ENCODE results near the gene GNA15.

GNA15 gene

DNA sequence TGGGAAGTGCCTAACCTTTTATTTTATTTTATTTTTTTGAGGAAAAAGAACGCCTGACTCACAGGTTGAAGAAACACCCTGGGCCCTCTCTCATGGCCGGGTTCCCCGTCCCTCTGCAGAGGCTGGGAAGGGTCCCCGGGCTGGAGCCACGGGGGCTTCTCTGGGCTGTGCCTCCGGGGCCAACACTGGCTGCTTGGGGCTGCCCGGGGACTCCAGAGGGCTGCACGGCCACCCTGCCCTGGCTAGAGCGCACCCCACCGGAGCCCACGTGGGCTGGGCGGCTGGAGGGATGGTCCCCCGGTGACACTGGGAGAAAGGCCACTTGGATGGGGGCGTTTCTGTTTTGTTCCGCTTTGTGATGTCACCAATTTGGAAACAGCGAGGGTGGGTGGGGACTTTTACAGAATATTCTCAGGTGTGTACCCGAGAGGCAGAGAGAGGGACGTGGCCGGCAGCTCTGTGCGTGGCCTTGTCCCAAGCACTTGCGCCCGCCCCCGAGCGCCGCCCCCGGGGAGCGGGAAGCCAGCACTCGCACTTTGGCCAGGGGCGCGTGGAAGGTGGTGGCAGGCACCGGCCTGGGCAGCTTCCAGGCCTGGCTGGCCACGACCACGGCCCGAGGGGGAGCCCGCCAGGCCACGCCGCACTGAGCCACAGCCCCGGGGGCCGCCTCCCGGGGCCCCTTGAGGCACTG, 13.9 kb upstream of the GNA15 start:
- no peak for DNase-seq

DNA sequence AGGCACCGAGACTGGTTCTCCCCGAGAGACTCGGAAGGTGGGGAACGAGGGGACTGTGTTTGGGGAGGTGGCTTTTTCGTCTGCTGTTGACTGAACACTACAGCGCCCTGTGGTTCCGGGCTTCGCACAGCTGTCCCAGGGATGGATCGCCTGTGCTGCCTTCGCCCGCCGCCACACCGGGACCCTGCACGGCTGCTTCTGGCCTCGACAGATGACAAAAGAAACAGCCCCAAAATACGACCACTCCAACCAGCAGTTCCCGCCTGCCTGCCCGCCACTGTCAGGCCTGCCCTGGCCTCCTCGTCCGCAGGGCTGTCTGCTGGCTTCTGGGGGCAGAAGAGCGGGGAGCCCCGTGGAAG, 13.3 kb upstream of the GNA15 start:
- no peak for DNase-seq

DNA sequence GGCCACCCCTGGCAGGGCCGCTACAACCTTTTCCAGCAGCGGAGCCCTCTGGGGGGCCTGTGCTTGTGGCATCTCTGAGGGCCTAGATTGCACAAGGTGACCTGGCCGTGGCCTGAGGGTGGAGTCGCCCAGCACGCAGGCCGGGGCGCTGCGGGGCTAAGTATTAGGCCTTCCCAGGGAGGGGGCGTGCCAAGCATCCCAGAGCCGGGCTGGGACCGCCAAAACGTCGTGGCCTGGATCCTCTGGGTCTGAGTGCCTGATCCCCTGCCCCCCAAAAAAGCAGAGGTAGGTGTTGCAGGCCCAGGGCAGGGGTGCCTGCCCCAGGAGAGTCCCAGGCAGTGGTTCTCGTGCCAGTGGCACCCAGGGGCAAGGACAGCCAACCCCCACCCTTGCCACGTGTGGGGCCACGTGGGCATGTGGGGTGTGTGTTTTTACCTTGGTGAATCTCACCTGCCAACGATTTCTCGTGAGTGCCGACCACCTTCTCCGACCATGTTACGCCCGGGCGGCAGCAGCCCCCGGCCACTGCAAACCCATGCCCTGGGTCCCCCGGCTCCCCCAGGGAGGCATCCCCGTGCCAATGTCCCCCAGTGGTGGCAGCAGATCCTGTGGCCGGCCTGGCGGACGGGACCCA, 12.6 kb upstream of the GNA15 start:
- DNase-seq: no peak

DNA sequence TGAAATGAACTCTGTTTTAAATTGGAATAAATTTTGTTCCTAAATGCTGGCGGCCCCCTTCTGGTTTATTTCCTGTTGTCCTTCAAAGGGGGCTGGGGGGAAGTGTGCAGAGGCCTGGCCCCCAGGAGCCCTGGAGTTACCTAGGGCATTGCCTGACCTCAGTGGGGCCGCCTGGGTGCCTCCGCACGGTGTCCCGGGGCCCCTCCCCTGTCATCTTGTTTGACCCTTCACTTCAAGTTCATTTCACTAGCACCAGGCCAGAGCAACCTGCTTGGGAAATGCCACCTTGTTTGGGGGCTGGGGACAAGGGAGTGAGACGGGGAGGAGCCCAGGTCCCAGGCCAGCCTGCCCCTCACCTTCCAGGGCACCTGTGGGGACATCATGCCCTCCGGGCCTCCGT, 11.9 kb upstream of the GNA15 start:
- no peak for DNase-seq

DNA sequence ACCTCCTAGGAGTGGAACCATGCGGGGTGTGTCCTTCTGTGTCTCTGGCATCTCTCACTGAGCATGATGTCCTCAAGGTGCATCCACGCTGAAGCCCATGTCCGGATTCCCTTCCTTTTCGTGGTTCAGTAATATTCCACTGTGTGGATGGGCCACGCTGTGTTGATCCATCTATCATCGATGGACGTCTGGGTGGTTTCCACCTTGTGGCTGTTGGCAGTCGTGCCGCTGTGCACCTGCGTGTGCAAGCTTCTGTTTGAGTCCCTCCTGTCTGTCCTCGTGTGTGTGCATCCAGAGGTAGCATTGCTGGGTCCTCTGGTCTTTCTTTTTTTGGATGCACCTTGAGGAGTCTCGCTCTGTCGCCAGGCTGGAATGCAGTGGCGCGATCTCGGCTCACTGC, 11.2 kb upstream of the GNA15 start:
- no peak for DNase-seq

DNA sequence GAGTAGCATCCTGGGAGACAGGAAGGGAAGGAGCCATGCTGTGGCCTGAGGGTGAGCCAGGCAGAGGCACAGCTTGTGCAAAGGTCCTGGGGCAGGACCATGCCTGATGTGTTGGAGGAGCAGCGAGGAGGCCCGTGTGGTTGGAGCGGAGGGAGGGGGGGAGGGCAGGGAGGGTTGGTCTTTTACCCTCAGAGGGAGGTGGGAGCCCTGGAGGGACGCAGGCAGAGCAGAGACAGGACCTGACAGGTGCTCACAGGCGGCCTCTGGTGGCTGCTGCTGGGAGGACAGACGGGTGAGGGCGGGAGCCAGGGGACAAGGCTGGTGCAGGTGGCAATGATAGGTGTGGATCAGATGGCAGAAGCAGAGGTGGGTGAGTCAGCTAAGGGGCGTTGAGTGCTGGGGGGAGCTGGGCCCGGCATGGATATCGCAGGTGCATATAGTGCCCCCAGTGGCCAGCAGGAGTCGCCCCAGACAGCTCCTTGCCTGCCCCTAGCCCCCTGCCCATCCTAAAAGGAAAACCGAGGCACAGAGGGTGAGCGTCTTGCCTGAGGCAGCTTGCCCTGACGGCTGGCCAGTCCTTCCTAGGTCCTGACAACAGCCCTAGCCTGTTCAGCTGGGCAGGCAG, 9.8 kb upstream of the GNA15 start:
- peak; percentile 85 for DNase-seq

DNA sequence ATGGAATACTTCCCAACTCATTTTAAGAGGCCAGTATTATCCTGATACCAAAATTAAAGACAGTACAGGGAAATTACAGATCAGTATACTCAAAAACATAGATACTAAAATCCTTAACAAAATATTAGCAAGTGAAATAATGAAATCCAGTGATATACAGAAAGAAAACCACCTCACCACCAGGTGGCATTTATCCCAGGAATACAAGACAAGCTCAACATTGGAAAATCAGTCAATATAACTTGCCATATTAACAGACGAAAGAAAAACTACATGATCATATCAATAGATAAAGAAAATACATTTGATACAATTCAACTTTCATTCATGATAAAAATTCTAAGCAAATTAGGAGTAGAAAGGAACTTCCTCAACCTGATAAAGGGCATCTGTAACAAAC, 6.7 kb upstream of the GNA15 start:
- DNase-seq: peak; percentile 67

DNA sequence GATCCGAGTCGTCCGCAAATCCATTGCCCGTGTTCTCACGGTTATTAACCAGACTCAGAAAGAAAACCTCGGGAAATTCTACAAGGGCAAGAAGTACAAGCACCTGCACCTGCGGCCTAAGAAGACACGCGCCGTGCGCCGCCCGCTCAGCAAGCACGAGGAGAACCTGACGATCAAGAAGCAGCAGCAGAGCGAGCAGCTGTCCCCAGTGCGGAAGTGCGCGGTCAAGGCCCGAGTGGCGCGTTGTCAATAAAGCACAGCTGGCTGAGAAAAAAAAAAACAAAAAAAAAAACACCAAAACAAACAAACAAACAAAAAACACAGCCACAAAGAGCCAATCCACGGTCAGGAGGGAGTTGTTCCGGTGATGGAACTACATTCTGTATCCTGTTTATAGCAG, 4.7 kb upstream of the GNA15 start:
- no peak for DNase-seq

DNA sequence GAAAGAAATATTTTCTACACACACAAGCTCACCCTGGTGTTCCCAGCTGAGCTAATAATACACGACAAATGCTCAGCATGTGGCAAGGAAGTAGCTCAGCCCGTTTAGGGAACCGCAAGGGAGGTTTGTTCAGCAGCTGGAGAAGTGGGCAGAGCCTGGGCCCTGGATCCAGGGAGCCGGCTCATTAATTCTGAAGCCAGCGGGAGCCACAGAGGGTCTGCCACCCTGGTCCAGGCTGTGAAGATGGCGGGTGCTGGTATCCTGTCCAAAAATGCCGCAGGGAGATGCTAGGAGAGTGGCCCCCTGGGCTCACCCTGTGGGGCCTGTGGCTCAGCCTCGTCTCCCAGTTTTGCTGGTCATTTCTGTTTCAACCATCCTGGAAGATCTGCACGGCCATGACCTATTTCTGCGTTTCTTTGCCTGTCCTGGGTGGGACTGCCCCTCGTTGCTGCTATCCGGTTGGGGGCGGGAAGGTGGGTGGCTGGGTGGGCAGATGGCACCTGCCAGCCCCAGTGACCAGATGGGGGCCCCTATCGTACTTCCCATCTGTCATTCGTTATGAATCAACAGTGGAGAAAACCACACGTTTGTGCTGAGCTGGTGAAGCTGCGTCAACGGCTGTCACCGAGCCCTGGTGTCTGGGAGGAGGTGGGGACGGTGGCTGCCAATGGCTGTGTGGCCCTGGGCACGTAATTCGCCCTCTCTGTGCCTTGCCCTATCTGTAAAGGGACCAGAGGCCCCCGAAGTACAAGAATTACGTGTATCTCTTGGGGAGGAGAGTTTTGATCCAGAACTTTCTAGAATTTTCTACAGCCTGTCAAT, 2.7 kb upstream of the GNA15 start:
- DNase-seq: peak; percentile 99

DNA sequence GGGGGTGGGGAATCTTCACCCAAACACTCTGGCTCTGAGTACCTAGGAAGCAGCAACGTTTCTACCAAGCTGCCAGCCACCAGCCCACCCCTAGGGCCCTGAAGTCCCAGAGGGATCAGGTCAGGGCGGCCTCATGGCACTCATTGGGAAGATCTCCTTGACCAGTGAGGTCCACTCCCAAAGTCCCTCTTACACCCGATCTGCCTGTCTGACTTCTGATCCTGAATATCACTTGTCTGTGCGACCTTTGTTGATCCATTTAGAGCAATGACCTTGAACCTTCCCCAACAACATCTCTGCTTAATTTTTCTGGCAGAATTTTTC, 2.1 kb upstream of the GNA15 start:
- DNase-seq: no peak

DNA sequence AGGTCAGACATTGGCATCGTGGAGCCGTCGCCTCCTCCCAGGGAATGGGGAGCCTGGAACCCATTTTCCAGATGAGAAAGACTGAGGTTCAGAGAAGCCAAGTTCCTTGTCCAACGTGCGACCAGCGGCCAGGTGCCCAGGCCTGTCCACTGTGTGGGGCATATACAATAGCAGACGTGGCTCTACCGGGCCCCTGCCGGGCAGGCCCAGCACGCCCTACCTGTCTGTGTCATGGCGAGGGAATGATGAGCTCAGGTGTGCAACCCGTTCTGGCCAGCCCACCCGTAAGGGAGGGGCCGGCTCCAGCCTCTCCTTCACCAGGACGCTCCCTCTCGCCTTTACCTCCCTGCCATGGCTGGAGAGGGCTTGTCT, 837 bp downstream of the GNA15 start:
- no peak for DNase-seq

DNA sequence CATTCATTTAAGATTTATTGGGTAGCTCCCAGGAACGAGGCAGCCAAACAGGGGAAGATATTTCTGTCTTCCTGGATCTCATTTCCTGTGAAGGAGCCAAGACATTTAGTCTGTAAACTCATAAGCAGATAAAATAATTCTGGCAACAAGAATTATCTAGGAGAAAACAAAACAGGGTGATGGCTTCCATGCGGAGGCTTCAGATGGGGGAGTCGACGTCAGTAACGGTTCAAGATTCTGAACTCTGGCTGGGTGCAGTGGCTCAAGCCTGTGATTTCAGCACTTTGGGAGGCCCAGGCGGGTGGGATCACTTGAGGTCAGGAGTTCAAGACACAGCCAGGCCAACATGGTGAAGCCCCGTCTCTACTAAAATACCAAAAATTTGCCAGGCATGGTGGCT, 1.3 kb downstream of the GNA15 start:
- peak; percentile 56 for DNase-seq

DNA sequence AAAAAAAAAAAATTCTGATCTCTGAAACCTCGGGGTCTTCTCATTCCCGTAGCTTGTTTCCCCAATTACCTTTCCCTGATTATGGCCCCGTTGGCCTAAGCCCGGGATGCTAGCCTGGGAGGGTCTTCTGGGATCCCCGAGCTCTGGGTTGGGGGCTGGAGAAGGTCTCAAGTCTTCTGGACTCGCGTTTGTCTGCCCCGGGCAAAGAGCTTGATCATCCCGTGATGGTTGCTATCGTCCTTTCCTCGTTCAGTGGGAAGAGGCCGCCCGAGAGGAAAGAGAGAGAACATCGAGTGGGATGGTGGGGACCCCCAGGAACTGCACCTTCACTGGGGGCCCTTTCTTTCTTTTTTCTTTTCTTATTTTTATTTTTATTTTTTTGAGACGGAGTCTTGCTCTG, 2.4 kb downstream of the GNA15 start:
- no peak for DNase-seq

DNA sequence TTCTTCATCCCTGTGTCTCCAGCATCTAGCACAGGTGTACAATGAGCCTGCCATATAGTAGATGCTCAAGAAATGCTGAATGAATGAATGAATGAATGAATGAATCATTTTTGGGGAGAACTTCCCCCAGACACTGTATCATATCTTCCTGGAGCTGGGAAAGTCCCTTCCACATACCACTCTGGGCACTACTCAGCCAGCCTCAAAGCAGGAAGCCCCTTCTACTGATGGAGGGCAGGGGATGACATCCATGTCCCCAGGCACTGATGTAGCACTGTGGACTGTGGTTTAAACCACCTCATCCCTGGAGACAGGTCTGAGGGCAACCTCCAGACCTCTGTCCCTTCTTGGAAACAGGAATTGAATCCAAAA, 4.8 kb downstream of the GNA15 start:
- no peak for DNase-seq

DNA sequence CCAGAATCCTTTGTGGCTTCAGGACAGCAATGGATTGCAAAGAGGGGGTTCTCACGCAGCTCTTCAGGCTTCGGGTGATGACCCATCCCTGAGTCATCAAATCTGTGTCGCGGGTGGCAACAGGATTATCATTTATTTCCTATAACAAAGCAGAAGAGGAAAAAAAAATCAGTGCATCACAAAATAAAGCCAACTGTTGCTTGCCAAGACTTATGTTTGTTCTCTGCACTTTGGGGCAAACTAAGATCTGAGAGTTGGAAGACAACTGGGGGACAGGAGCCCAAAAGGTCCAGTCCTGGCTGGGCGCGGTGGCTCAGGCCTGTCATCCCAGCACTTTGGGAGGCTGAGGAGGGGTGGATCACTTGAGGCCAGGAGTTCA, 6.4 kb downstream of the GNA15 start:
- peak; percentile 70 for DNase-seq

DNA sequence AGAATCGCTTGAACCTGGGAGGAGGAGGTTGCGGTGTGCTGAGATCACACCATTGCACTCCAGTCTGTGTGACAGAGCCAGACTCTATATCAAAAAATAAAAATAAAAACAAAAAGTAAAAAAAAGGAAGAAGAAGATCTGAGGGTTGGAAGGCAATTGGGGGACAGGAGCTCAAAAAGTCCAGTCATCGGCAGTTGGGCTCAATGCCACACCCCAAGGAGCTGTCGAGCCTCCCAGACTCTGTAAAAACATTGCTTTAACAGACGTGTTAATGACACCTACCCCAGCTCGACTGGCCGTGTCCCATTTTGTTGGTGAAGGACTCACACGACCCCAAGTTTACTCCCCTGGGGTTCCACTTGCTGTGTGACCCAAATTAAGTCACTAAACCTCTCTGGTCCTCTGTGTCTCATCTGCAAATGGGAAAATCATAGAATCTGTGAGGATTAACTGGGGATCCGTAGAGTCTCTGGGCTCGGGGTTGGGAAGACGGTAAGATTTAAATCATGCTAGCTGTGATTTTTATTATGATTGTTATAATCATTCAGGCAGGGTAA, 7.0 kb downstream of the GNA15 start:
- DNase-seq: peak; percentile 27

DNA sequence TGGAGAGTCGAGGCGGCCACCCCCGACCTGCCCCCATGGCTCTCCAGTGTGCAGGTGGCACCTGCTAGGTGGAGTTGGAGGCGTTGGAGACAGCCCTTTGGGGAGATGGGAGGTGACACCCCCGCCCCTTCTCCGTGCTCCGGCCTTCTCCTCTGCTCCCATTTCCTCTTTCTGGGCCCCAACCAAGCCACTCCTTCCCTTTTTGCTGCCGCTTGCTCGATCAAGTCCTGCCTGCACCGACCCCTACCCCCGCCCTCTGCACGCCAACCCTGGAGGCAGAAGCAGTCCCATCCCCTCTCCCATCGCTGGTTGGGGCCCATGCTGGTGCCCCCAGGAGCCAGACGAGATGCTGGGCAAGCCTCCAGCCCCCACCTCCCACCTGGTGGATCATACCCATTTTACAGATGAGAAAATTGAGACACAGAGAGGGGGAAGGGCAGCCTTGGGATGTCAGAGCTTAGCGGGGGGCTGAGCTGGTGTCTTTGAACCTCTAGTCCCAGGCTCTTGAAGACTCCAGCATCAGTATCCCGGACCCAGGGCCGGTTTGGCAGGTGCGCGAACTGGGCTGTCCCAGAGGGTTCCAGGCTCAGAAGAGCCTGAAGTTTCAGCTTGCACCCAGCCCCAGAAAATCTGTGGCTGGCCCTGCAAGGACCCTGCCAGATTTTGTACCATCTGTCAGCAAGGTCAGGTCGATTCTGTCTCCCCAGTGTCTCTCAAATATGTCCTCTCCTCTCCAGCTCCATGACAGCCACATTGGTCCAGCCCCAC, 10.3 kb downstream of the GNA15 start:
- DNase-seq: peak; percentile 77

DNA sequence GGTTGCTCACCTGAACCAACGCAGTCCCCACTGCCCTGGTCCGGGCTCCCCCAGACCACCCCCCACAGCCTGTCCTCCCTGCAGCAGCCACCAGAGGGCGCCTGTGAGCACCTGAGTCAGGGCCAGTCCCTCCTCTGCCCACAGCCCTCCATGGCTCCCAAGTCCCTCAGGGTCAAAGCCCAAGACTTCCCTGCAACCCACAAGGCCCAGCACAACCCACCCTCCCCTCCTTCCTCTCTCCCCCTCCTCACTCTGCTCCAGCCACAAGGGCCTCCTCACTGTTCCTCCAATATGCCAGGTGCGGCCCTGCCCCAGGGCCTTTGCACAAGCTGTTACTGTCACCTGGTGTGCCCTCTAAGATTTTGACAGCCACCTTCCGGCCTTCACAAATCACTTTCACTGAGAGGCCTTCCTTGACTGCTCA, 10.9 kb downstream of the GNA15 start:
- DNase-seq: peak; percentile 65

DNA sequence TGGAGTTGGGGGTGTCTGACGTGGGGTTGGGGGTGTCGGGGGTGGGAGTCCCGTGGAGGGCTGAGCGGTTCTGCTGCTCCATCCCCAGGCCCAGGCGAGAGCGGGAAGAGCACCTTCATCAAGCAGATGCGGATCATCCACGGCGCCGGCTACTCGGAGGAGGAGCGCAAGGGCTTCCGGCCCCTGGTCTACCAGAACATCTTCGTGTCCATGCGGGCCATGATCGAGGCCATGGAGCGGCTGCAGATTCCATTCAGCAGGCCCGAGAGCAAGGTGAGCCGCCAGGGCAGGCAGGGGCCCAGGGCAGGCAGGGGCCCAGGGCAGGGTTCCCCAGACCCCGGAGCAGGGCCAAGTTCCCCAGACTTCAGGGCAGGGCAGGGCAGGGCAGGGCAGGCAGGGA, 12.7 kb downstream of the GNA15 start:
- DNase-seq: no peak

DNA sequence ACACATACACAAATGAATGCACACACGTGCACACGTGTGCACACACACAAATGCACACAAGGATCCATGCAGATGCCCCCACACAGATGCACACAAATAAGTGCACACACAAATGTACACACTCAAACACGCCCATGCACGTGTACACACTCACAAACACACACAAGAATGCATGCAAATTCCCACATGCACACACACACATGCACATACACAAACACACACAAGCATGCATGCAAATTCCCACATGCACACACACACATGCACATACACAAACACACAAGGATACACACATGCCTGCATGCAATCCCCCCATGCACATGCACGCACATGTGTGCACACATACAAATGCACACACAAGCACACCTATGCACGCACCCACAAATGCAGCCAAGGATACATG, 13.3 kb downstream of the GNA15 start:
- no peak for DNase-seq

DNA sequence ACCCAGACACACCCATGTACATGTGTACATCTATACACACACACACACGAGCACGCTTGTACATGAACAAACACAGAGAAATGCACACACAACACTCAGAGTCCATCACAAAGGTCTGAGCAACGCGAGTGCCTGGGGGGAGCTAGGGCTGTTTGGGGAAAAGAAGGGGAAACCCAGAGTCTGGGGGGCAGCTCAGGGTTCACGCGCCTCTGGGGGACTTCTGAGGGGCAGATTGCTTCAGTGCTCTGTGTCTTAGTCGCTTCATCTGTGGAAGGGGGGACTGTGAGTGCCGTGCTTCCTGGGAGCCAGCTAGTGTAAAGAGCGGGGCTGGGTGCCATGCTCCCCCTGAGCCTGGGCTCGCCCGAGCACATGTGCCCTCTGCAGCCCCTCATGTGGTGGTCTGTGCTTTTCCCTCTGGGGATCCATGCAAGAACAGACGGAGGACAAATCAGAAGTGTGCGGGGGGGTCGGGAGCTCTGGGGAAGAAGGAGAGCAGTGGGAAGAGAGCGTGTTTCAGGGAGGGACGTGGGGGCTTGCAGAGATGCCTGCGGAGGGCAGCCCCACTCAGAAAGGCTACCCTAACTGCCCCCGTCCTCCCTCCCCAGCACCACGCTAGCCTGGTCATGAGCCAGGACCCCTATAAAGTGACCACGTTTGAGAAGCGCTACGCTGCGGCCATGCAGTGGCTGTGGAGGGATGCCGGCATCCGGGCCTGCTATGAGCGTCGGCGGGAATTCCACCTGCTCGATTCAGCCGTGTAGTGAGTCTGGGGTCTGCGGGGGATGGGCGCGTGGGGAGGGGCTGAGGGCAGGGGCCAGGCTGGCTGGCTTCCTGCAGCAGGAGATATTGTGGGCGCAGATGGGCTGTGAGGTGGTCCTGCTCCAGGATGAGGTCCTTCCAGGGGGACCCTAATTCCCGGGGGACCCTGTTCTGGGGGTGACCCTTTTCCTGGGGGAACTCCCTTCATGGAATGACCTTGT, 14.0 kb downstream of the GNA15 start:
- DNase-seq: no peak

All from hematopoietic multipotent progenitor cell treated with erythropoietin and hydrocortisone succinate and interleukin-3 and kit ligand, for 4 days (in vitro differentiated cells).